Stimulated activated CD4-positive, alpha-beta T cell treated with anti-CD3 and anti-CD28 coated beads, Interleukin-2, amount 100 ng/mL, for 24 hours (primary cell): Measurements from ENCODE around the gene ZNF579.

Experiments
- DNase-seq, 2 donors: peaks; one replicate each; pipeline ENCODE4 v3.0.0-alpha.2; 2020

The ZNF579 gene

DNA sequence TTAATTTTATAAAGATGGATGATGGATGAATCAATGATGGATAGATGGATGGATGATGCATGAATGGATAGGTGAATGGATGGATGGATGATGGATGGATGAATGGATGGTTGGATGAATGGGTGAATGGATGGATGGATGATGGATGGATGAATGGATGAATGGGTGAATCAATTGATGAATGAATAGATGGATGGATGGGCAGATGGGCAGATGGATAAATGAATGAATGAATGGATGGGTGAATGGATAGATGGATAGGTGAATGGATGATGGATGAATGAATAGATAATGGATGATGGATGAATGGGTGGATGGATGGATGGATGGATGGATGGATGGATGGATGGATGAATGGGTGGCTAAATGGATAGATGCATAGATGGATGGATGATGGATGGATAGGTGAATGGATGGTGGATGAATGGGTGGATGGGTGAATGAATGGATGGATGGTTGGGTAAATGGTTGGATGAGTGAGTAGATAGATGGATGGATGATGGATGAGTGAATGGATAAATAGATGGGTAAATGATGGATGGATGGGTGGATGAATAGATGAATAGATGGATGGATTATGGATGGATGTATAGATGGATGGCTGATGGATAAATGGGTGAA lies 12.8 kb downstream of the ZNF579 start:
- no peak for DNase-seq

DNA sequence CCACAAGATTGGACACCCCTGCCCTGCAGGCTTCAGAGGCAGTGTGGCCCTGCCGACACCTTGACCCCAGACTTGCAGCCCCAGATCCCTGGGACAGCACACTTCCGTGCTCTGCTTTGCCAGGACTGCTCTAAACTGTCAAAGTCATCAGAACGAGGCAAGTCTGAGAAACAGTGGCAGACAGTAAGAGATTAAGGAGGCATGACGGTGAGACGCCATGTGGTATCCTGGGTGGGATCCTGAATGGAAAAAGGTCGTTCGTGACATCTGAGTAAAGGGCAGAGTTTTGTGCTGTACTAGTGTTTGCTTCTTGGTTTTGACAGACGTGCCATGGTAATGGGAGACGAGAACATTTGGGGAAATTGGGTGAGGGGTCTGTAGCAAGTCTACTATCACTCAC lies 13.8 kb downstream of the ZNF579 start:
- DNase-seq, result no peak

DNA sequence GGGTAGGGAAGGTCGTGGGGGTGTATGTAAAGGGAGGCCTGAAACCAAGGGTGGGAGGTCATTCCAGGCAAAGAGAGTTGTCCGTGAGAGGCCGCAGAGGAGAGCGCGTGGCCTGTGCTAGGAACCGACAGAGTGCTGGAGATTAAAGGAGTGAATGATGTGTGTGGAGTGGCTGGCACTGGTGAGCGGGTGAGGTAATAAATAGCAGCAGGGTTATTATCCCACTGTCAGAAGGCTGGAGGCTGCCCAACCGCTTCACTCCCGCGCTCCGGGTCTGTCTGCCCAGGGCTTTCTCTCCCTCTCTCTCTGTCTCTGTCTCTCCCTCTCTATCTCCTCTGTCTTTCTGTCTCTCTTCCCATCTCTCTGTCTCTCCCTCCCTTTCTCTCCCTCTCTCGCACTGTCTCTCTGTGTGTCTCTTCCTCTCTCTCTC lies 17.4 kb downstream of the ZNF579 start:
- DNase-seq, result no peak

DNA sequence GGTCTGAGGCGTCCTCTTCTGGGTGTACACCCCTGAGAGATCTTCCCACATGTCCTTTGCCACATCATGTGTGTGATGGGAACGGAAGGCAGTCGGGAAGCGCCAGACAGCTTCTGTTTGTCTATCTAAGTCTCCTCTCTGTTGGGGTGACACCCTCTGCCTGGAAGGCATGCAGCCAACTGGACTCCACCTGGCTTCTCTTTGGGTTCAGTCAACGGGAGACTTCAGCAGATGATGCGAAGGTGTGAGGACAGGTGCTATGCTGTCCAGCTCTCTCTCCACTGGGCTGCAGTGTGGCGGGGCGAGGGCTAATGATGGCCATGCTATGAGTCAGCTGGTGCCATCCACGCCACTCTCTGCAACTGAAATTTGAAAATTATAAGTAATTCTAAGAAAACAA lies 21.0 kb downstream of the ZNF579 start:
- DNase-seq, result no peak

DNA sequence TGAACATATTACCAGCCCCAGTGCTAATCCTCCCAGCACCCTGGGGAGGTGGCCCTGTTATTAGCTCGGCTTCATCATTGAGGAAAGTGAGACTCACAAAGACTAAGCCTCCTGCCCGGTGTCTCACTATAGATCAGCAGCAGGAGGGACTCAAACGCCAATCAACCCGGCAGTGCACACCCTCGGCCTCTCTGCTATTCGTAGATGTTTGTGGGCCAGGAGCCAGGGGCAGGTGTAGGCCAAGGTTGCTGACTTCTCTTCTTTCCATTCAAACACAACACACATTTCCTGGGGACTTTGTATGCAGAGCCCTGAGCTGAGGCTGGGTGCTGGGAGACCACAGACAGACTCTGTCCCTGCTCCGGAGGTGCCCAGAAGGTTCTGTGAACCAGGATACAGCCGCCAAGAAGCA lies 25.9 kb downstream of the ZNF579 start:
- no peak for DNase-seq

DNA sequence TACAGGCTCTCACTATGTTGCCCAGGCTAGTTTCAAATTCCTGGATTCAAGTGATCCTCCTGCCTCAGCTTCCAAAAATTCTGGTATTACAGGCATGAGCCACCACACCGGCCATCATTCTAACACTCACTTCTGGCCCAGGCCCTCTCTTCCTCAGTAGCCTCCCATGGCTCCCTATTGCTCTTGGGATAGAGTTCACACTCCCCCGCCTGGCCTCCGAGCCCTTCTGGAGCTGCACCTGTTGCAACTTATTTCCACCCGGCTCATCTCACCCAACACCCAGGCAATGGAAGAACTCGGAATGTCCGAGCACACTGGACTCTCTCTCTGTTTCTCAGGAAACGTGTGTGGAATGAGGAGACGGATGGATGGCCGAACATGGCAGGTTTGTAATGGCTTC lies 26.3 kb downstream of the ZNF579 start:
- no peak for DNase-seq

DNA sequence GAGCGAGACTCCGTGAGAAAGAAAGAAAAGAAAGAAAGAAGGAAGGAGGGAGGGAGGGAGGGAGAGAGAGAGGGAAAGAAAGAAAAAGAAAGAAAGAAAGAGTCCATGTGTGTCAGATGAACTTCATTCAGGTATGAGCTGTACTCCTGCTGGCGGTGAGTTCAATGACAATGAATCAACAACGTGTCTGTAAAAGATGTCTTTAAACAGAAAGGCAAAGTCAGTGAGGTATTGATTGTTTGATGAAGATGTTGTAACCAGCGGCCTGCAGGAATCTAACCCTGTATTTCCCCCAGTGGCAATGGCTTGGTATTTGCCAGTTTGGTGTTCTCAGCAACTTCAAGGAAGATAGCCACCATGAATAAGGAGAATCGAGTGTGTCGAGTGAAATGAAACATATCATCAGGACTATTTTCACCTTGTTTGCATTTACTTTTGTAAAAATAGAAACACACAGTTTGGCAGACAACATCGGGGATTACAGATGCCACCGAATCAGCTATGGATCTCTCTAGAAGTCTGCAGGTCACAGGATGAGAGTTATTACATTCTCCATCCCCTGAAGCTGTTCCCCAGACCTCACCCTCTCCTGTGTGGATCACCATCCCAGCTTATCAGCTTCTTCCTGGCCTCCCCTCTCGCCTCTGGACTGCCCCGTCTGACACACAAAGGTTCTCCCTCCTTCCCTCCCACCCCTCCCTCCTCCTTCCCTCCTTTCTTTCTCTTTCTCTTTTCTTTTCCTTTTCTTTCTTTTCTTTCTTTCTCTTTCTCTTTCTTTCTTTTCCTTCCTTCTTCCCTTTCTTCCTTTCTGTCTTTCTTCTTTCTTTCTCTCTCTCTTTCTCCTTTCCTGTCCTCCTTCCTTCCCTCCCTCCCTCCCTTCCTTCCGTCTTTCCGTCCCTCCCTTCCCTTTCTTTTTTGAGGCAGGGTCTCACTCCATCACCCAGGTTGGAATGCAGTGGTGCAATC lies 27.1 kb downstream of the ZNF579 start:
- DNase-seq, result no peak

GRCh38 chr19:55552620-55553019 lies 28.0 kb downstream of the ZNF579 start:
- no peak for DNase-seq

- no peak for DNase-seq
These were observed 28.4 kb downstream of the ZNF579 start for GRCh38 chr19:55552206-55552605.

GRCh38 chr19:55550321-55550650 lies 30.4 kb downstream of the ZNF579 start:
- DNase-seq, result no peak

DNA sequence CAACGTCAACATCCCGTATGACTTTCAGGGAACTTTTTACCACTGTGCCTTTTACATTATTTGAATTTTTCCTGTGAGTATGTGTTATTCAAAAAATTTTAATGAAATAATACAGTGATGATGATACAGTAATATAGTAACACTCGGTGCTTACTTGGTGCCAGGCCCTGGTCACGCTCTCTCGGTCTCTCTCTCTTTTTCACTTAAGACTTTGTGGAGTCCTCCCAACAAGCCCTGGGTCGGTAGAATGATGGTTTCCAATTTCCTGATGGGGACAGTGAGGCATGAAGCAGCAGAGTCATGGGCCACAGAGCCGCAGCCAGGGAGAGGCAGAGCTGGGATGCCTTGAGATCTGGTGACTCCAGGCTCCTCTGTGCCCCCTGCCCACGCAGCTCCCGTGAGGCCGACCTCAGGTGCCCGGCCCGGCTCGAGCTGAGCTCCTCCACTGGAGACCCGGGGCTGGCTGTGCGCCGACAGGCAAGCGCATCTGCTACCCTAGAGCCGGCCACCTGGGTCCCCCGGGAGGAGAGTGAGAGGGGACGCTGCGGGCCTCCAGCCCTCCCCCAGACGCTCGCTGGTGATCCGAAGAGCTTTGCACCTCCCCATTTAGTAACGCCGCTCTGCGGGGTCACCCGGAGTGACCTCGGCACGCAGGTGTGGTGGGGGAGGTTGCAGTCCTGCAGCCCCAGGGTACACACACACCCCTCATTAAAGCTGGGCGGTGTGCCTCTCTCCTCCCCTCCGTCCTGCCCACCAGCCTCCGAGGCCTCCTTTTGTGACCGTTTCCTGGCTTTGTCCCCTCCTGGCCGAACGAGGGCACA lies 30.9 kb downstream of the ZNF579 start:
- DNase-seq, result no peak

GRCh38 chr19:55546822-55547614 lies 33.6 kb downstream of the ZNF579 start:
- DNase-seq, result no peak

GRCh38 chr19:55546011-55546410 lies 34.6 kb downstream of the ZNF579 start:
- DNase-seq, result no peak

GRCh38 chr19:55545443-55545842 lies 35.2 kb downstream of the ZNF579 start, which contains the start of gene SBK3:
Gene SBK3, minus strand, starts transcription at chr19:55545543. Its CDS starts 0 bp downstream, at chr19:55545543.
- no peak for DNase-seq

- DNase-seq, result no peak
These were observed 35.7 kb downstream of the ZNF579 start for GRCh38 chr19:55544776-55545439.

GRCh38 chr19:55544014-55544413 lies 36.6 kb downstream of the ZNF579 start:
- no peak for DNase-seq

- DNase-seq, result no peak
These were observed 37.1 kb downstream of the ZNF579 start for GRCh38 chr19:55543567-55543966.

GRCh38 chr19:55542292-55542855 lies 38.3 kb downstream of the ZNF579 start:
- no peak for DNase-seq

GRCh38 chr19:55541091-55541490 lies 39.6 kb downstream of the ZNF579 start:
- DNase-seq, result no peak

DNA sequence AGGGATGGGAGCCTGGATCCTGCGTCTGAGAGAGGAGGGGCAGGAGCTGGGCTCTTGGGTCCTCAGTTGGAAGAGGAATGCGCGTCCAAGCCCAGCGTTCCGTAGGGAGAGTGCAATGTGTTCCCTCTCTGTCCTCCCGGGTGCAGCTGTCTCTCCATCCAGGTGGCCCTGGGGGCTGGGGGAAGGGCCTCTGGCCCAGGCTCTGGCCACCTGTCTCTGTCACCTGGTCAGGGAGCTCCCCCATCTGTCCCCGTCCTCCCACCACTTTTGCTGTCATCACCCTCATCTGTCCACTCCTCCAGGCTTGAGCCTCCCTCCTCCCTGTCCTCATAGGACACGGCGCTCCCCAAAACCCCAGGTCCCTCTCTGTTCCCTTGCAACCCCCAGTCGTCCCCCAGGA lies 40.0 kb downstream of the ZNF579 start:
- DNase-seq, result no peak
